HCT116 (cell line): Measurements from ENCODE around the gene KIAA1755. TPM values are rescaled to one million over a fixed set of nuclear protein-coding genes. Genes with fewer than 3 reads are reported as not detected.

Experiments
- ATAC-seq: fragments of 200-7000 bp; cut with Tn5 transposase; 2 replicates; pipeline ENCODE4 v1.9.1; 2020; ENCODE audit warnings: mild to moderate bottlenecking, moderate library complexity
- BruUV-seq: library from RNA; stranded (reverse); fragments of 400-500 nt; replicated peaks from 2 replicates; lab custom pipeline; 2021; lab: Mats Ljungman, UMichigan
- CTCF ChIA-PET: fragments of 300-600 bp; sonication (Branson Sonifier 250); formaldehyde crosslinking; loops from one replicate; lab custom pipeline; 2021; ENCODE audit warnings: antibody characterized with exemption; lab: Charles Lee
- POLR2A ChIA-PET: fragments of 300-600, 350-600 bp; sonication (Branson Sonifier 250); formaldehyde crosslinking; loops from one replicate; lab custom pipeline; 2021; ENCODE audit warnings: antibody characterized with exemption; lab: Charles Lee
- RAD21 ChIA-PET, 2 experiments: fragments of 300-600 bp; sonication (Branson Sonifier 250); formaldehyde crosslinking; loops; one replicate each; lab custom pipeline; 2023; ENCODE audit warnings: low total read pairs in 2 of 2; ENCODE audit not compliant: uncharacterized antibody in 2 of 2, unreplicated experiment in 2 of 2, low non-redundant PET in 1 of 2; lab: Charles Lee
- DNase-seq: peaks from one replicate; pipeline ENCODE4 v3.0.0-alpha.2; 2010; ENCODE audit warnings: low read depth, low spot score
- H2AFZ ChIP-seq: fragments of 200-600 bp; shearing (Covaris generic), sonication (generic); 2 replicates; pipeline ENCODE4 v1.6.1; 2017; ENCODE audit warnings: low read depth, mixed run types, mixed read lengths, antibody characterized with exemption, low read length; ENCODE audit not compliant: poor library complexity, severe bottlenecking
- H3K27ac ChIP-seq: 2 replicates; pipeline ENCODE4 v1.5.1; 2012; ENCODE audit warnings: low read depth, low read length
- H3K27me3 ChIP-seq: fragments of 200-600 bp; sonication (generic); 2 replicates; pipeline ENCODE4 v1.6.1; 2016; ENCODE audit warnings: mixed run types, low read length, mixed read lengths; ENCODE audit not compliant: insufficient read depth
- H3K36me3 ChIP-seq, 2 experiments: fragments of 200-500 bp in 1 of 2; fragments of 200-600 bp in 1 of 2; sonication (Bioruptor generic) in 1 of 2; sonication (generic) in 1 of 2; 2 replicates each; pipeline versions ENCODE4 v1.5.1 to v1.6.1; 2014 to 2016; ENCODE audit warnings: low read length in 2 of 2, inconsistent platforms in 1 of 2, mixed read lengths in 1 of 2, mixed run types in 1 of 2; ENCODE audit not compliant: insufficient read depth in 2 of 2, control insufficient read depth in 1 of 2
- H3K4me1 ChIP-seq, 2 experiments: fragments of 200-600 bp in 1 of 2; sonication (generic) in 1 of 2; 2 replicates each; pipeline versions ENCODE4 v1.5.1 to v1.6.1; 2012 to 2017; ENCODE audit warnings: low read length in 2 of 2, inconsistent platforms in 1 of 2, mild to moderate bottlenecking in 1 of 2, mixed read lengths in 1 of 2, mixed run types in 1 of 2, moderate library complexity in 1 of 2; ENCODE audit not compliant: insufficient read depth in 2 of 2, control insufficient read depth in 1 of 2
- H3K4me2 ChIP-seq: fragments of 200-600 bp; sonication (generic); 2 replicates; pipeline ENCODE4 v1.6.1; 2017; ENCODE audit warnings: mixed run types, low read length, mixed read lengths
- H3K4me3 ChIP-seq, 2 experiments: fragments of 200-600 bp in 1 of 2; sonication (generic) in 1 of 2; replicated peaks in 1 of 2; 2 replicates each; pipeline ENCODE4 v1.5.1; 2011 to 2016; ENCODE audit warnings: low read length in 2 of 2, control low read depth in 1 of 2, low read depth in 1 of 2, mild to moderate bottlenecking in 1 of 2, mixed read lengths in 1 of 2, mixed run types in 1 of 2
- H3K79me2 ChIP-seq: fragments of 200-600 bp; sonication (generic); 2 replicates; pipeline ENCODE4 v1.6.1; 2017; ENCODE audit warnings: mild to moderate bottlenecking, mixed run types, low read length, moderate library complexity, mixed read lengths; ENCODE audit not compliant: insufficient read depth
- H3K9ac ChIP-seq: fragments of 200-600 bp; sonication (generic); 2 replicates; pipeline ENCODE4 v1.6.1; 2016; ENCODE audit warnings: low read length, mixed read lengths
- H3K9me2 ChIP-seq: fragments of 200-600 bp; sonication (generic), shearing (Covaris generic); 2 replicates; pipeline ENCODE4 v1.6.1; 2017; ENCODE audit warnings: mixed run types, mild to moderate bottlenecking, moderate library complexity; ENCODE audit not compliant: insufficient read depth
- H3K9me3 ChIP-seq, 2 experiments: fragments of 200-500 bp in 1 of 2; fragments of 200-600 bp in 1 of 2; sonication (Bioruptor generic) in 1 of 2; sonication (generic) in 1 of 2; 2 replicates each; pipeline ENCODE4 v1.6.1; 2014 to 2017; ENCODE audit warnings: low read length in 2 of 2, mixed read lengths in 2 of 2, inconsistent platforms in 1 of 2, low read depth in 1 of 2, mild to moderate bottlenecking in 1 of 2, mixed run types in 1 of 2, moderate library complexity in 1 of 2; ENCODE audit not compliant: control insufficient read depth in 1 of 2, insufficient read depth in 1 of 2
- H4K20me1 ChIP-seq: fragments of 200-600 bp; sonication (generic), shearing (Covaris generic); 2 replicates; pipeline ENCODE4 v1.6.1; 2017; ENCODE audit warnings: mixed run types, mild to moderate bottlenecking, moderate library complexity; ENCODE audit not compliant: insufficient read depth
- ATF3 ChIP-seq: IDR thresholded peaks from 2 replicates; pipeline ENCODE4 v1.6.1; 2012
- EGR1 ChIP-seq: IDR thresholded peaks from 2 replicates; pipeline ENCODE4 v1.6.1; 2012; ENCODE audit warnings: low read depth
- EZH2phosphoT487 ChIP-seq: fragments of 200-600 bp; IDR thresholded peaks from 2 replicates; pipeline ENCODE4 v1.6.1; 2018; ENCODE audit warnings: antibody characterized with exemption, borderline replicate concordance
- JUND ChIP-seq: IDR thresholded peaks from 2 replicates; pipeline ENCODE4 v1.6.1; 2012
- POLR2A ChIP-seq: IDR thresholded peaks from 2 replicates; pipeline ENCODE4 v1.7.0; 2011; ENCODE audit warnings: borderline replicate concordance; ENCODE audit not compliant: insufficient read depth, insufficient read length; ENCODE audit errors: extremely low read depth
- RAD21 ChIP-seq: IDR thresholded peaks from 2 replicates; pipeline ENCODE4 v1.6.1; 2012; ENCODE audit warnings: low read depth, mild to moderate bottlenecking
- REST ChIP-seq: IDR thresholded peaks from 2 replicates; pipeline ENCODE4 v1.6.1; 2012; ENCODE audit warnings: low read depth
- ZFX ChIP-seq: fragments of 450-650 bp; IDR thresholded peaks from 2 replicates; pipeline ENCODE4 v1.6.1; 2017
- ZNF274 ChIP-seq: fragments of 200-500 bp; sonication (Bioruptor generic); IDR thresholded peaks from 2 replicates; pipeline ENCODE4 v1.6.1; 2014; ENCODE audit warnings: mild to moderate bottlenecking, low read depth, low read length, inconsistent platforms
- intact Hi-C: fragments of 100-400 bp; cut with micrococcal nuclease; formaldehyde crosslinking; loops from 2 replicates; pipeline ENCODE4 v1.10.0; 2022
- total RNA-seq: library from RNA; stranded (reverse); gene quantifications from one replicate; pipeline ENCODE4 v1.2.1, GENCODE V29; 2021; ENCODE audit not compliant: unreplicated experiment

The KIAA1755 gene
- total RNA-seq, 1 experiment from 2014 or later: not detected

- no peak overlapping the region for H3K27ac ChIP-seq
- no TSS peak for BruUV-seq
- H3K4me1 ChIP-seq: peaks cover 0 to under 1% of the 10 kb centered on the region in 2 experiments; a peak in 2 of 4 replicates
- H4K20me1 ChIP-seq: no peaks in the 10 kb centered on the region
- no peak overlapping the region for H3K4me3 ChIP-seq
- no peak overlapping the region for H3K9ac ChIP-seq
- TF ChIP-seq ATF3 (no peak), EGR1 (no peak), EZH2phosphoT487 (no peak), ZFX (no peak), RAD21 (no peak), JUND (no peak), REST (no peak), ZNF274 (no peak), POLR2A (no peak)
- no peaks in the 10 kb centered on the region for H3K9me2 ChIP-seq
- no peak overlapping the region for H2AFZ ChIP-seq
- DNase-seq: no peak
- H3K4me2 ChIP-seq: no peak overlapping the region
- intact Hi-C loops: loop anchor here (5.0 kb wide), 1 partner anchor 248 kb away; no protein-coding TSS in a partner anchor
- no peaks in the 10 kb centered on the region for H3K79me2 ChIP-seq
- no peak for ATAC-seq
- POLR2A ChIA-PET: no interaction called here
- CTCF ChIA-PET: interaction anchor here (0.6 to 1.8 kb wide), 9 partner anchors 16 to 248 kb away, joined by 3 to 9 read pairs (median 4); no protein-coding TSS in a partner anchor
- RAD21 ChIA-PET: no interaction called here
- no peaks in the 10 kb centered on the region for H3K36me3 ChIP-seq
- H3K9me3 ChIP-seq: peaks cover 0 to 5% of the 10 kb centered on the region in 2 experiments; a peak in 1 of 4 replicates
- H3K27me3 ChIP-seq: 0 out of 2 replicates have a peak, but pooled peaks cover under 1% of the 10 kb centered on the region
These were observed 45.0 kb upstream of the KIAA1755 start for GRCh38 chr20:38305541-38305940.
